Measurements from ENCODE around the gene SHB.

Gene SHB

GRCh38 chr9:37971691-37972090, 97.3 kb downstream of the SHB start:
- Histone ChIP-seq H3K4me2 (ENCODE audit: low read length) (no peak overlapping the region), H3K9ac (ENCODE audit: low read length) (no peak overlapping the region), H3K36me3 (replicated peaks; ENCODE audit: low read depth, low read length) (no peaks in the 10 kb centered on the region), H3K4me1 (ENCODE audit: low read length) (peaks cover 1% of the 10 kb centered on the region), H3K79me2 (ENCODE audit: low read length) (no peaks in the 10 kb centered on the region), H3K9me3 (ENCODE audit: insufficient read depth, low read length) (no peaks in the 10 kb centered on the region), H3K4me3 (ENCODE audit: low read length) (no peak overlapping the region), H2AFZ (ENCODE audit: low read depth, low read length) (no peak overlapping the region), H4K20me1 (ENCODE audit: insufficient read depth, low read length) (no peaks in the 10 kb centered on the region), H3K27me3 (ENCODE audit: low read depth, low read length) (no peaks in the 10 kb centered on the region), H3K27ac (ENCODE audit: low read length) (no peak overlapping the region)
- TF ChIP-seq EZH2phosphoT487 (IDR thresholded peaks at IDR 0.05; ENCODE audit: low read depth), result no peak

DNA sequence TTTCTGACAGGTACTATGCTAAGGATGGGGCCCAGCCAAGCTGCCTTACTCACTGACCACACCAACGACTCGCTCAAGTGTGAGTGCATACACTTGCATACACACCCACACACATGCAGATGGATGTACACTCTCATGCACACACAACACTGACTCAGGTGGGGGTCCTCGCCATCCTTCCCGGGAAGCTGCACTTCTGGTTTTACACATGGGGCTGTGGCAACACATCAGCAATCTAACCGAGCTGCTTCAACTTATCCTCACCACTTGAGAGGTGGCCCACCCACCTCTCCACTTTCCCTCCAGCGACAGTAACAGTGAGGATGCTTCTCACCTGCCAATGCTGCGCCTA, 97.9 kb downstream of the SHB start:
- H3K4me3 ChIP-seq (ENCODE audit: low read length), result no peak overlapping the region
- no peaks in the 10 kb centered on the region for H4K20me1 ChIP-seq (ENCODE audit: insufficient read depth, low read length)
- no peaks in the 10 kb centered on the region for H3K9me3 ChIP-seq (ENCODE audit: insufficient read depth, low read length)
- TF ChIP-seq EZH2phosphoT487 (IDR thresholded peaks at IDR 0.05; ENCODE audit: low read depth) (no peak), CTCF (IDR thresholded peaks at IDR 0.05; ENCODE audit: low read depth, low read length) (no peak)
- H3K4me2 ChIP-seq (ENCODE audit: low read length), result no peak overlapping the region
- H3K9ac ChIP-seq (ENCODE audit: low read length), result no peak overlapping the region
- H2AFZ ChIP-seq (ENCODE audit: low read depth, low read length), result no peak overlapping the region
- peaks cover 6% of the 10 kb centered on the region for H3K4me1 ChIP-seq (ENCODE audit: low read length)
- H3K79me2 ChIP-seq (ENCODE audit: low read length), result no peaks in the 10 kb centered on the region
- H3K36me3 ChIP-seq (replicated peaks; ENCODE audit: low read depth, low read length), result no peaks in the 10 kb centered on the region
- H3K27ac ChIP-seq (ENCODE audit: low read length), result no peak overlapping the region
- H3K27me3 ChIP-seq (ENCODE audit: low read depth, low read length), result no peaks in the 10 kb centered on the region

- H3K9me3 ChIP-seq (ENCODE audit: insufficient read depth, low read length), result no peaks in the 10 kb centered on the region
- H4K20me1 ChIP-seq (ENCODE audit: insufficient read depth, low read length), result no peaks in the 10 kb centered on the region
- H3K79me2 ChIP-seq (ENCODE audit: low read length), result no peaks in the 10 kb centered on the region
- H3K9ac ChIP-seq (ENCODE audit: low read length), result no peak overlapping the region
- TF ChIP-seq EZH2phosphoT487 (IDR thresholded peaks at IDR 0.05; ENCODE audit: low read depth) (no peak), CTCF (IDR thresholded peaks at IDR 0.05; ENCODE audit: low read depth, low read length) (no peak)
- no peak overlapping the region for H3K27ac ChIP-seq (ENCODE audit: low read length)
- no peak overlapping the region for H2AFZ ChIP-seq (ENCODE audit: low read depth, low read length)
- no peak overlapping the region for H3K4me2 ChIP-seq (ENCODE audit: low read length)
- H3K4me1 ChIP-seq (ENCODE audit: low read length), result peaks cover 6% of the 10 kb centered on the region
- H3K4me3 ChIP-seq (ENCODE audit: low read length), result no peak overlapping the region
- H3K27me3 ChIP-seq (ENCODE audit: low read depth, low read length), result no peaks in the 10 kb centered on the region
- H3K36me3 ChIP-seq (replicated peaks; ENCODE audit: low read depth, low read length), result no peaks in the 10 kb centered on the region
Measured at GRCh38 chr9:37970301-37971107, 98.5 kb downstream of the SHB start.

DNA sequence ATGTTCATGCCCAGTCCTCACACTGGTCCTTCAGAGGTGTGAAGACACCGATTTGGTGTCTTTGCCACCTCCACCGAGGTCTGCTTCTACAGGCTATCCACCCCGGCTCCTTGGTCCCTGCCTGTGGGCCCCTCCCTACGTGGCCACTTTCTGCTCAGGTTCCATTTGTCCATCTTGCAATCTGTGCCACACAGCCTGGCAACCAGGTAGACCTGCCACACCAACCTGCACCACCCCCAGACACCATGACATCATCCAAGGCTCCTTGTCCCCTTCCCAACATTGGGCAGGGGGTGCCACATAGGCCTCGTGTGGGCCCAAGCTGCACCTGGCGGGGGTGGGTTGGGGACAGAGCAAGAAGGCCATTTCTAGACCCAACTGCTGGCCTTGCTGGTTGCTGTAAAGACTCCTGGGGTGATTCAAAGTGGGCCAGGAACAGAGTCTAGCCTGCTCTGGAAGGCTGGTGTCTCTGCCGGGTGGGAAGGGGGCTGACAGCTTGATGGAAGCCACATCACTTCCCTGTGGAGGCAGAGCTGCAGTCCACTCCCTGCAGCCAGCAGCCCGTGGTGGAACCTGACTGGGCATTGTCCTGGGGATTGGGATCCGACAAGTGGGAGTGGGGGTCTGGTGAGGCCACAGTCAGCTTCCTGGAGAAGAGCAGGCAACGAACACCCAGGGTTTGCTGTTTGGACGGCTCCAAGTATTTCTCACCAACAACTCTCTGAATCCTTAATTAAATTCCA, 99.3 kb downstream of the SHB start:
- no peaks in the 10 kb centered on the region for H4K20me1 ChIP-seq (ENCODE audit: insufficient read depth, low read length)
- no peak for TF ChIP-seq EZH2phosphoT487 (IDR thresholded peaks at IDR 0.05; ENCODE audit: low read depth)
- H2AFZ ChIP-seq (ENCODE audit: low read depth, low read length), result no peak overlapping the region
- no peaks in the 10 kb centered on the region for H3K36me3 ChIP-seq (replicated peaks; ENCODE audit: low read depth, low read length)
- no peak overlapping the region for H3K4me2 ChIP-seq (ENCODE audit: low read length)
- no peaks in the 10 kb centered on the region for H3K9me3 ChIP-seq (ENCODE audit: insufficient read depth, low read length)
- peaks cover 6% of the 10 kb centered on the region for H3K4me1 ChIP-seq (ENCODE audit: low read length)
- H3K9ac ChIP-seq (ENCODE audit: low read length), result no peak overlapping the region
- H3K27me3 ChIP-seq (ENCODE audit: low read depth, low read length), result no peaks in the 10 kb centered on the region
- no peak overlapping the region for H3K4me3 ChIP-seq (ENCODE audit: low read length)
- no peaks in the 10 kb centered on the region for H3K79me2 ChIP-seq (ENCODE audit: low read length)
- H3K27ac ChIP-seq (ENCODE audit: low read length), result no peak overlapping the region

- no peaks in the 10 kb centered on the region for H3K9me3 ChIP-seq (ENCODE audit: insufficient read depth, low read length)
- H3K36me3 ChIP-seq (replicated peaks; ENCODE audit: low read depth, low read length), result no peaks in the 10 kb centered on the region
- no peak overlapping the region for H3K4me3 ChIP-seq (ENCODE audit: low read length)
- H2AFZ ChIP-seq (ENCODE audit: low read depth, low read length), result no peak overlapping the region
- no peaks in the 10 kb centered on the region for H4K20me1 ChIP-seq (ENCODE audit: insufficient read depth, low read length)
- no peak for TF ChIP-seq CTCF (IDR thresholded peaks at IDR 0.05; ENCODE audit: low read depth, low read length)
- no peak for TF ChIP-seq EZH2phosphoT487 (IDR thresholded peaks at IDR 0.05; ENCODE audit: low read depth)
- no peak overlapping the region for H3K4me2 ChIP-seq (ENCODE audit: low read length)
- no peaks in the 10 kb centered on the region for H3K27me3 ChIP-seq (ENCODE audit: low read depth, low read length)
- H3K4me1 ChIP-seq (ENCODE audit: low read length), result peaks cover 6% of the 10 kb centered on the region
- no peak overlapping the region for H3K9ac ChIP-seq (ENCODE audit: low read length)
- H3K27ac ChIP-seq (ENCODE audit: low read length), result no peak overlapping the region
- H3K79me2 ChIP-seq (ENCODE audit: low read length), result no peaks in the 10 kb centered on the region
Measured at GRCh38 chr9:37969130-37969529, 99.9 kb downstream of the SHB start.
